ENCODE measurements around the gene G6PC1.
"Not testable (repeated sequence)": the region's sequence is repeated elsewhere in the genome, so short reads cannot be mapped to it uniquely, and the experiment has no call there.

GRCh38 chr17:42915288-42915687 is 14.7 kb downstream of the G6PC1 start:
- not testable (repeated sequence) for TF ChIP-seq CTCF (IDR thresholded peaks at IDR 0.05; ENCODE audit: low read depth, low read length); EZH2phosphoT487 (IDR thresholded peaks at IDR 0.05; ENCODE audit: low read depth)

Data from OCI-LY3 (cell line).